BLaER1 treated with 17β-estradiol and CSF1 and Interleukin-3, amounts not matched to agents 10 nM and 100 nM (cell line): ENCODE results near the gene NAV2.

ENCODE experiments used
- H3K27ac ChIP-seq, 11 experiments: shearing (Covaris generic); formaldehyde crosslinking; 2 replicates each; pipeline ENCODE4 v1.8.1; 2022
- H3K27me3 ChIP-seq, 11 experiments: shearing (Covaris generic); formaldehyde crosslinking; 2 replicates each; pipeline ENCODE4 v1.8.1; 2022
- H3K36me3 ChIP-seq, 11 experiments: shearing (Covaris generic); formaldehyde crosslinking; 2 replicates each; pipeline ENCODE4 v1.8.1; 2022
- H3K4me1 ChIP-seq, 10 experiments: shearing (Covaris generic); formaldehyde crosslinking; 2 replicates each; pipeline ENCODE4 v1.8.1; 2022
- H3K4me2 ChIP-seq, 11 experiments: shearing (Covaris generic); formaldehyde crosslinking; 2 replicates each; pipeline ENCODE4 v1.8.1; 2022
- H3K4me3 ChIP-seq, 10 experiments: shearing (Covaris generic); formaldehyde crosslinking; 2 replicates each; pipeline ENCODE4 v1.8.1; 2022
- H3K9ac ChIP-seq, 11 experiments: shearing (Covaris generic); formaldehyde crosslinking; 2 replicates each; pipeline ENCODE4 v1.8.1; 2022
- H3K9me3 ChIP-seq, 11 experiments: shearing (Covaris generic); formaldehyde crosslinking; replicated peaks in 1 of 11; 2 replicates each; pipeline ENCODE4 v1.8.1; 2022
- H4K20me1 ChIP-seq, 11 experiments: shearing (Covaris generic); formaldehyde crosslinking; 2 replicates each; pipeline ENCODE4 v1.8.1; 2022
- Cebpa-rat ChIP-seq, 11 experiments: shearing (Covaris generic); IDR thresholded peaks; 2 replicates each; pipeline ENCODE4 v1.8.1; 2022

The NAV2 gene

GRCh38 chr11:19976281-19976941 is 263.8 kb downstream of the NAV2 start:
- Histone ChIP-seq H3K4me3 (no peak overlapping the region), H3K27me3 (no peaks in the 10 kb centered on the region; a peak in 2 of 22 replicates), H3K36me3 (no peaks in the 10 kb centered on the region), H3K9me3 (no peaks in the 10 kb centered on the region), H3K9ac (no peak overlapping the region), H4K20me1 (no peaks in the 10 kb centered on the region), H3K27ac (no peak overlapping the region), H3K4me2 (peak overlapping the region in 9 of 11 experiments; percentile 0 to 64 (median 59); a peak in 14 of 22 replicates), H3K4me1 (peaks cover 14 to 44% (median 32%) of the 10 kb centered on the region in 10 experiments)
- no peak for TF ChIP-seq Cebpa-rat (IDR thresholded peaks at IDR 0.05)

- H3K4me1 ChIP-seq: peaks cover 14 to 43% (median 32%) of the 10 kb centered on the region in 10 experiments
- no peaks in the 10 kb centered on the region for H3K9me3 ChIP-seq
- H3K36me3 ChIP-seq: no peaks in the 10 kb centered on the region
- H3K4me3 ChIP-seq: no peak overlapping the region
- H3K27ac ChIP-seq: no peak overlapping the region
- H3K9ac ChIP-seq: no peak overlapping the region
- no peaks in the 10 kb centered on the region for H4K20me1 ChIP-seq
- no peak for TF ChIP-seq Cebpa-rat (IDR thresholded peaks at IDR 0.05)
- H3K27me3 ChIP-seq: no peaks in the 10 kb centered on the region; a peak in 2 of 22 replicates
- H3K4me2 ChIP-seq: no peak overlapping the region
Observed at GRCh38 chr11:19977941-19978340, 265.3 kb downstream of the NAV2 start.

- H3K36me3 ChIP-seq: no peaks in the 10 kb centered on the region
- H3K27ac ChIP-seq: peak overlapping the region in 1 of 11 experiments; percentile 40; a peak in 2 of 22 replicates
- TF ChIP-seq Cebpa-rat (IDR thresholded peaks at IDR 0.05): no peak
- no peak overlapping the region for H3K4me3 ChIP-seq
- H3K4me2 ChIP-seq: peak overlapping the region; percentile 22 to 61 (median 49); a peak in 21 of 22 replicates
- H3K27me3 ChIP-seq: no peaks in the 10 kb centered on the region; a peak in 2 of 22 replicates
- H3K9me3 ChIP-seq: no peaks in the 10 kb centered on the region
- no peaks in the 10 kb centered on the region for H4K20me1 ChIP-seq
- H3K9ac ChIP-seq: no peak overlapping the region
- H3K4me1 ChIP-seq: peaks cover 14 to 46% (median 34%) of the 10 kb centered on the region in 10 experiments
Observed at GRCh38 chr11:19978668-19979518, 266.3 kb downstream of the NAV2 start.

- Histone ChIP-seq H3K4me3 (no peak overlapping the region), H3K4me2 (peak overlapping the region; percentile 22 to 61 (median 49); a peak in 20 of 22 replicates), H3K27ac (no peak overlapping the region; a peak in 1 of 22 replicates), H3K27me3 (no peaks in the 10 kb centered on the region; a peak in 2 of 22 replicates), H3K9me3 (no peaks in the 10 kb centered on the region), H3K4me1 (peaks cover 14 to 52% (median 40%) of the 10 kb centered on the region in 10 experiments), H3K36me3 (no peaks in the 10 kb centered on the region), H4K20me1 (no peaks in the 10 kb centered on the region), H3K9ac (no peak overlapping the region)
- TF ChIP-seq Cebpa-rat (IDR thresholded peaks at IDR 0.05): no peak
Observed at GRCh38 chr11:19979519-19979845, 266.8 kb downstream of the NAV2 start.

GRCh38 chr11:19980388-19980787 is 267.8 kb downstream of the NAV2 start:
- no peaks in the 10 kb centered on the region for H3K36me3 ChIP-seq
- H3K9me3 ChIP-seq: no peaks in the 10 kb centered on the region
- H3K27ac ChIP-seq: no peak overlapping the region
- peaks cover 14 to 47% (median 40%) of the 10 kb centered on the region in 10 experiments for H3K4me1 ChIP-seq
- H3K4me2 ChIP-seq: peak overlapping the region in 5 of 11 experiments; percentile 42 to 61 (median 53); a peak in 6 of 22 replicates
- H4K20me1 ChIP-seq: no peaks in the 10 kb centered on the region
- no peak for TF ChIP-seq Cebpa-rat (IDR thresholded peaks at IDR 0.05)
- H3K9ac ChIP-seq: no peak overlapping the region
- H3K4me3 ChIP-seq: no peak overlapping the region
- no peaks in the 10 kb centered on the region; a peak in 1 of 22 replicates for H3K27me3 ChIP-seq

GRCh38 chr11:19980957-19981669 is 268.5 kb downstream of the NAV2 start:
- H3K9me3 ChIP-seq: no peaks in the 10 kb centered on the region
- H3K4me3 ChIP-seq: no peak overlapping the region
- no peak overlapping the region for H3K27ac ChIP-seq
- no peaks in the 10 kb centered on the region for H4K20me1 ChIP-seq
- peak overlapping the region in 1 of 11 experiments; percentile 14; a peak in 1 of 22 replicates for H3K4me2 ChIP-seq
- peaks cover 14 to 40% (median 35%) of the 10 kb centered on the region in 10 experiments for H3K4me1 ChIP-seq
- TF ChIP-seq Cebpa-rat (IDR thresholded peaks at IDR 0.05): no peak
- no peaks in the 10 kb centered on the region for H3K27me3 ChIP-seq
- no peaks in the 10 kb centered on the region for H3K36me3 ChIP-seq
- no peak overlapping the region for H3K9ac ChIP-seq

GRCh38 chr11:19982774-19983495 is 270.3 kb downstream of the NAV2 start:
- no peak for TF ChIP-seq Cebpa-rat (IDR thresholded peaks at IDR 0.05)
- H3K4me1 ChIP-seq: peaks cover 14 to 31% (median 28%) of the 10 kb centered on the region in 10 experiments
- H3K27ac ChIP-seq: no peak overlapping the region

GRCh38 chr11:19984048-19984742 is 271.6 kb downstream of the NAV2 start:
- Histone ChIP-seq H3K4me3 (no peak overlapping the region), H3K4me1 (peaks cover 6 to 24% (median 21%) of the 10 kb centered on the region in 10 experiments), H3K4me2 (peak overlapping the region in 9 of 11 experiments; percentile 6 to 72 (median 56); a peak in 14 of 22 replicates), H3K36me3 (no peaks in the 10 kb centered on the region), H3K27ac (no peak overlapping the region), H3K9ac (peak overlapping the region in 1 of 11 experiments; percentile 18; a peak in 1 of 22 replicates), H3K9me3 (no peaks in the 10 kb centered on the region), H3K27me3 (no peaks in the 10 kb centered on the region), H4K20me1 (no peaks in the 10 kb centered on the region)
- no peak for TF ChIP-seq Cebpa-rat (IDR thresholded peaks at IDR 0.05)

More at GRCh38 chr11:19982774-19983495, 270.3 kb downstream of the NAV2 start:
- H3K4me2 ChIP-seq: no peak overlapping the region
- no peaks in the 10 kb centered on the region for H3K36me3 ChIP-seq
- H3K4me3 ChIP-seq: no peak overlapping the region
- no peaks in the 10 kb centered on the region for H4K20me1 ChIP-seq
- no peaks in the 10 kb centered on the region for H3K27me3 ChIP-seq
- H3K9ac ChIP-seq: no peak overlapping the region
- H3K9me3 ChIP-seq: no peaks in the 10 kb centered on the region
